Activated CD8-positive, alpha-beta memory T cell treated with anti-CD3 and anti-CD28 coated beads, Interleukin-2, amount 50 U/mL, for 24 hours (primary cell): ENCODE measurements around the gene NUP107.
"Not testable (repeated sequence)": the region's sequence is repeated elsewhere in the genome, so short reads cannot be mapped to it uniquely, and the experiment has no call there.

Experiments used
- DNase-seq: peaks from one replicate; pipeline ENCODE4 v3.0.0-alpha.2; 2020; ENCODE audit errors: extremely low read depth

The NUP107 gene

DNA sequence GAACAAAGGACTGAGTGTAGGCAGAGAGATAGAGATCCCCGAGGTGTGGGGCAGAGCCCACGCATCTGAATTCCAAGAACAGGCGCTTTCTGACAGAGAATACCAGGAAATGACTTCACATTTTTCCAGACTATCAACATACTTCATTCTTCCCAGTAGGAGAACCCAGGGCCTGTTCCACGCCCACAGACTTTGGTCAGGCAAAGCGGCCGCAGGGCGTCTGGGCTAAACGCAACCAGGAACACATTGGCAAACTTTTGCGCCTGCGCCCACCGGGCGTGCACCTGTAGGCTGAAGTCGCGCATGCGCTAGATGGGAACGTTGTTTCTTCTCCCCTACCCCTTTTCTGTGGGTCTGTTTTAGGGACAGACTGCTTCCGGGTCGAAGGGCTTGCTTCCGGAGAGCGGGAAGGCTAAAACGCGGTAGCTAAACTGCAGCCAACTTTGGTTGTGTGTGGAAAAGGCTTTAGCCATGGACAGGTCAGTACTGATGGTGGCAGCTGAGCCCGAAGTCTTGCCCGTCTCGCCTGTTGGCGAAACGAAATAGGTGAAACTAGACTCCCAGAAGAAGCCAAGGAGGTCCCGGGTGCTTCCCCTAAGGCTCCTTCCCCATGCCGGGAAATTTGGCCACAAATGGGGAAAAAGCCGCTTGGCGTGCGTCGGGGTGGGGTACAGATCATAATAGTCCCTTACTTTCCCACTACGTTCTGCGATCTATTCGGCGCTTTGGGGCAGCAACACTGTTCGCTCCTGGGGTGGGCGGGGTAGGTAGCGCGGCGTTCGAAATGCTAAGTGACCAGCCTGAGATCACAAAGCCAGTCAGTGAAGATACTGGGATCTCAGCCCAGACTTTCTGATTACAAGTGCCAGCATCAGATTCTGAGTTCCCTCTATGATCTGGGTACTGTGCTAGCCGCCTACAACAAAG, at the start of gene NUP107:
Gene NUP107, plus strand, starts transcription at position 384 of the 927 bp plus-strand sequence. Its CDS starts 88 bp downstream, at position 472.
- peak; percentile 96 for DNase-seq

DNA sequence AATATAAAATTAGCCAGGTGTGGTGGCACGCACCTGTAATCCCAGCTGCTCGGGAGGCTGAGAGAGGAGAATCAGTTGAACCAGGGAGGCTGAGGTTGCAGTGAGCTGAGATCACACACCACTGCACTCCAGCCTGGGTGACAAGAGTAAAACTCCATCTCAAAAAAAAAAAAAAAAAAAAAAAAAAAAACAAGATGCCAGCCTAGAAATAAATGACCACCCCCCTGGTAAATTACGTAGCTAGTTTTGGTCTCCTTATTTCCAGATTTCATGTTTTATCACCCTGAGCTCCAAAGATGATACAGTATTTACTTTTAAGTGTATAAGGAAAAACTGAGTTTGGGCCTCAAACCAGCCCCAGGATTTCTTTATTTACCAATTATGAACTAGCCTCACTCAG, 49.3 kb upstream of the NUP107 start:
- DNase-seq = not testable (repeated sequence)

DNA sequence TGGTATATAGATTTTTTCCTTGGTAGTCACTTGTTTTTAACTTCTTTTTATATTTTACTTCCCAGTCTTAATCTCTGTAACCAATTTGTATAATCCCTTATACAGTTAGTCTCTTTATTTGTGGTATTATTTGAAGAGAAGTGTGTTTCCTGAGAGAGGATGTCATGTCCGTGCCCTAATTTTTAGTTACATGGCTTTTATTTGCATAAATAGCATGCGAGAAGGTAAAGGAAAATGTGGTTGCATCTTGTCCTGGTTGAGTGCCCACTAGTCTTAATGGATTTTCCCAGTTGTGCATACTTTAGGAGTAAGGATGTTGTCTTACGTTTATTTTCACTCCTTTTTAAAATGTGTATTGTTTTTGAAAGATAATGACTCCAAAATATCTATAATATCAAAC, 48.6 kb upstream of the NUP107 start:
- DNase-seq = no peak

DNA sequence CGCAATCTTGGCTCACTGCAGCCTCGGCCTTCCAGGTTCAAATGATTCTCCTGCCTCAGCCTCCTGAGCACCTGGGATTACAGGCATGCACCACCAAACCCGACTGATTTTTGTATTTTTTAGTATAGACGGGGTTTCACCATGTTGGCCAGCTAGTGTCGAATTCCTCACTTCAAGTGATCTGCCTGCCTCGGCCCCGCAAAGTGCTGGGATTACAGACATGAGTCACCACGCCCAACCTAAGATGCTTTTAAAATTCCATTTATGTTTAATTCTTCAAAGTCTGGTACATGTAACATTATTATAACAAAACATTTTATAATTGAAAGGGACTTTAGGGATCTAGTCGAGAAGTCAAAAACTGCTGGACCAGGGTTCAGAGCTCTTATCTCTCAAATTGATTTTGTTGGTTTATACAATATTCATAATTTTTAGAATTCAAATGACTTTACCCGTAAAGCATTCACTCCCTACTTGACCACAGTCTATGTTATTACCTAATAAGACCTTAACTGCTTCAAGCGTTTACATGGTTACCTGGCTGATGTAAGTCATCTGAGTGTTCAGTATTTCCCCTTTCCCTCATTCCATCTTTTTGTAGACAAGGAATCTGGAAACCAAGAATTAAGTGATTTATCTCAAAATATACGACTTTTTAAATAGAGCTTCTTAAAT, 47.9 kb upstream of the NUP107 start:
- no peak for DNase-seq

DNA sequence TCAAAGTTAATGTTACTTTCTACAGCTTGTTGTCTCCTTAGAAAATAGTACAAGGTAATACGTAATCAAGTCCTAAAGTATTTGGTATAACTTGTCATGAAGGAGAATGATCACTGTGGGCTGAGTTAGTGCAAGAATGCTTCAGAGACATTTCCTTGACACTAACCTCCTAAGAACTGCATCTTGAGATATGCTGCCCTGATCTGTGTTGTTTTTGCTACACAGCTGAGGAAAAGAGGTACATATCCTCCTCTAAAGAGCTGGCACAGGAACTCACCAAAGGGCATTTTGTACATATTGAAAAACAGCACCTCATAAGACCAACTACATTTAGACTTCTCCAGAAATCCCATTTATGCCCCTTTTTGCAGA, 47.4 kb upstream of the NUP107 start:
- no peak for DNase-seq

DNA sequence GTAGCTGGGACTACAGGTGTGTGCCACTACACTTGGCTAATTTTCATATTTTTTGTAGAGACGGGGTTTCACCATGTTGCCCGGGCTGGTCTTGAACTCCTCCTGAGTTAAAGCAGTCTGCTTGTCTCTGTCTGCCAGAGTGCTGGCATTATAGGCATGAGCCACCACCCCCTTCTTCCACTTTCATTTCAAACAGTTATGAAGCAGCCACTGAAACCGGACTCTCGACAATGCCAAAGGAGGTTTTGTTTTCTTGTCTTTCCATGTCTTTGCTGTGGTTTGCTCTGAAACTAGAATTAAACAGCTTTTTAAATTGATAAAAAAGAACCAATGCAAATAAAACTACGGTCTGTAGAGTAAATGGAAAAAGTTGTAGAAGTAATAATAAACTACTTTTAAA, 45.6 kb upstream of the NUP107 start:
- no peak for DNase-seq

DNA sequence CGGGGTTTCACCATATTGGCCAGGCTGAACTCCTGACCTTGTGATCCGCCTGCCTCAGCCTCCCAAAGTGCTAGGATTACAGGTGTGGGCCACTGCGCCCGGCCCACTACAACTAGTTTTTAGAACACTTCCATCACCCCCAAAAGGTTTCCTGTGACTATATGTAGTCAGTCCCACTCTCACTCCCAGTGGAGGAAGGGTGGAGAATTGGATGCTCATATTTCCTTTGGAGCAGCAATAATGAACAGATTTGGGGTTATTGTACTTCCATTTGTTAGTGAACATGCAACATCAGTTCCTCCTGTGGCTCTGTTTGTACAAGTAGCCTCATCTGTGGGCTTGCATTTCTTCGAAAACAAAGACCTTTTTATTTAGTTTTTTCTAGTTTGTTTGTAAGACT, 40.3 kb upstream of the NUP107 start:
- no peak for DNase-seq

DNA sequence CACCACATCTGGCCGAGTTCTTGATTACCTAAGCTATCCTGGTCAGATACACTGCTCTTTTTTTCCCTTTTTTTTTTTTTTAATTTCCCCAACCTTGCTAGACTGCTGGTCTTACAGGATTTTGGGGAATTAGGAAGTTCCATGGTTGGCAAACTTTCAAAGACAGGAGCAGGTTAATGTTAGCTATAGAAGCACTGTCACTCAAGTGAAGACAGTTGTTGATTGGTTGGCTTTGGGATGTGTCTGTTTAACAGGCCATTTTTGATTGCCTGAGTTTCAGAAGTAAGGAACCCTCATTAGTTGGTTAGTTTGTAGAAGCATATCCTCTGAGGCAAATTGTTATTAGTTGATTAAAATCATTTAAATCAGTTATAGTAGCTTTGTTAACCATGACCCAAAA, 39.3 kb upstream of the NUP107 start:
- DNase-seq = no peak

DNA sequence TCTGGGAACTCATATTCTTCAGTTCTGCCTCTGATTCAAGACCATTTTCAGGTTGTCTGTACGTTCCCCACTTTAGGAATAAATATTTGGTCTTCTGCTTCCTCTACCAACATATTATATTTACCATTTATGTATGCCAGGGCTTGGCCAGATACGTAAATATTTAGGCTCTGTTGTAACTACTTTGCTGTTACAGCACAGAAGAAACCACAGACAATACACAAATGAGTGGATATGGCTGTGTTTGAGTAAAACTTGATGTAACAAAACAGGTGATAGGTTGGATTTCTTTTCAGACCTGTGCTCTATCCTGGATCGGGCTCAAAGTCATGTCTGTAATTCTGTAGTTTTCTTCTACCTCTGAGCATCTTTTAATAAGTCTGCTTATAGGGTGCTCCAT, 38.6 kb upstream of the NUP107 start:
- DNase-seq = no peak

DNA sequence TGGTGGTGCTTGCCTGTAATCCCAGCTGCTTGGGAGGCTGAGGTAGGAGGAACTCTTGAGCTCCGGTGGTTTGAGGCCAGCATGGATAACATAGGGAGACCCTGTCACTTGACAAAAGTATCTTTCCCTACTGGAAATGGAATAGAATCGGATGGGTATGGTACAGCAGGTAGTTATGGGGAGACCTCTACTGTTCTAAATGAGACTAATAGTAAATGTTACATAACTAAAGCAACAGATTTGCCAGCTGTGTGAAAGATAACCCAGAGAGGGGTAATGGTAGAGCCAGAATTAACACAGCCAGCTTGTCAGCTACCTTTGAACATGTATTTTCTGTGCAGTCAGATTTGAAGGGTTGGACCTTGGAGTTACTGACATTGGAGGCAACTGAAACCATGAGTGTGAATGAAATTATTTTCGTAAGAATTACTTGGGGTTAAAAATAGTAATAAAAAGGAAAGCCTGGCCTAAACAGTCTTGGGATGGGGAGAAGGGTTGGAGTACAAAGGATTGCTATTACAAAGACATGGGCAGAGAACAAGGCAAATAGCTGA, 21.7 kb upstream of the NUP107 start:
- DNase-seq = no peak

DNA sequence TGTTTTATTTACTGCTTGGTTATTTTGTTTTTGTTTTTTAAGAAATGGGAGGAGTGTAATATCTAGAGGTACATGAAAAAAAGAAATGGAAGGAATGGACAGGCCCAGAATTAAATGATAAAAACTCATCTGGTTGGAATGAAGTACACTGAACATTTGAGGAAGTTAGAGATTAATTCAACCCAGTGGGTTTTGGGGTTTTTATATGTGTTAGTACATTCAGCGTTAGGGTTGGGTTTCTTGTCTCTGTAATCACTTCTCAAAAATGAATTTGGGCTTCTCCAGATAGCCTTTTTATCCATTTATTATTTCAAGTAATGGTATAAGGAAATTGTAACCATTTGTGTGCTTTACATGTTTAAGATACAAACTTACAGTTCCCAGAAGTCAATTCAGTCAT, 19.5 kb upstream of the NUP107 start:
- DNase-seq = no peak

DNA sequence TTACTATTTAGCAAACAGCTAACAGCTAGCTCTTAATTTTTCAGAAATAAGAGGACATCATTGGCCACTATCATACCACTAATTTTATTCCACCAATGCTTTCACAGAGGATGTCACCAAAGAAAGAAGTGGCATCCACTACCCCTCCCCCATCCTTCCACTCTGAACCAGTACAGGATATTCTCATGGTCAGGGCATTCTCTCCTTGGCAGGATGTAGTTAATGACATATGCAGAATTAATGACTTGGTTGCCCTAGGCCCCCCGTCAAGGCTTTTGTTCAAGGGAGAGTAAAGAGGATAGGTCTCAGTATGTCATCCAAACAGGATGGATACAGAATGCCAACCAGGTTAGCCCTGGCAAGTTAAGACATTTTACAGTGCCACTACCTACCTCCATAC, 18.9 kb upstream of the NUP107 start:
- no peak for DNase-seq

DNA sequence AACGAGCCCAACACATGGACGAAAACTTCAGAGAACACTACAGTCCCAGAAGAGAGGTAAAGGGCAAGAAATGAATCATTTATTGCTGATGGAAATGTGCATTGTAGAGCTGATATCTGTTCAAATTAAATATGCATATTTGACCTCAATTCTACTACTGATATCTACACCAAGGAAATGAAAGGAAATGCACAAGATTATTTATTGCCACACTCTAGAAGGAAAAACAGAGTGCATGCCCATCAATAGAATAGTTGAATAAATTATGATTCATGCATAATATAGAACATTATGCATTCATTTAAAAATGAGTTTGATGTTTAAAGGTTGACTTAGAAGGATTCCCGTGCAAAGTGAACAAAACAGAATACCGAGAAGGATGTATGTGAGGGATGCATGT, 15.6 kb upstream of the NUP107 start:
- DNase-seq = no peak

DNA sequence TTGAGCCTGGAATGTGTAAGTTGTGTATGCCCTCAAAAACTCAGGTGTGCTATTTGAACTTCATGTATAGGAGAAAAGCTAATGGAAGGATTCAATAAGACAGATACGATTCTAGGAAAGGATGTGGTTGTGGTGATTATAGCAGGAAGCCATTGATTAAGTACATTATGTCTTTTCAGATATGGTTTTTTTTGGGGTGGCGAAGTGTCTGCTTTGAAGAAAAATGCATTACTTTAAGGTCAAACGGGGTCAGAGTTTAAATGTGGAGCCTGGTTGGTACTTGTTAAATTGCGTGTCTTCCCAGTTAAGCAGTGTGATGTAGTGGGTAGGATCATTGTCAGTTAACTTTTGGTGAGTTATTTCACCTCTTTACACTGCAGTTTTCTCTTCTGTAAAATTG, 13.0 kb upstream of the NUP107 start:
- no peak for DNase-seq

DNA sequence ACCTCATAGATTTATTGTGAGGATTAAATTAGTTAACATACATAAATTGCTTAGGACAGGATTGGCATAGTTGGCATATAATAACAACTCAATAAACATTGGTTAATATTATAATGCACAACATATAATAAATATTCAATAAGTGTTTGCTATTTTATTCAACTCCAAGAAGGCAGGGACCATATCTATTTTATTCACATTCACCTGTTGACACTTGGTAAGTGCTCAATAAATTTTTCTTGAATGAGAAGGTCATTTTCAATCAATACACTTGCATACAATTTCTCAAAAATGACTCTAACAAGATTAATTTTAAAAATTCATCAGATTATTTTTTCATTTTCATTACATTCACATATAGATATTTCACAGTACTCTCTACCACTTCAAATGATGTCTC, 12.4 kb upstream of the NUP107 start:
- no peak for DNase-seq

DNA sequence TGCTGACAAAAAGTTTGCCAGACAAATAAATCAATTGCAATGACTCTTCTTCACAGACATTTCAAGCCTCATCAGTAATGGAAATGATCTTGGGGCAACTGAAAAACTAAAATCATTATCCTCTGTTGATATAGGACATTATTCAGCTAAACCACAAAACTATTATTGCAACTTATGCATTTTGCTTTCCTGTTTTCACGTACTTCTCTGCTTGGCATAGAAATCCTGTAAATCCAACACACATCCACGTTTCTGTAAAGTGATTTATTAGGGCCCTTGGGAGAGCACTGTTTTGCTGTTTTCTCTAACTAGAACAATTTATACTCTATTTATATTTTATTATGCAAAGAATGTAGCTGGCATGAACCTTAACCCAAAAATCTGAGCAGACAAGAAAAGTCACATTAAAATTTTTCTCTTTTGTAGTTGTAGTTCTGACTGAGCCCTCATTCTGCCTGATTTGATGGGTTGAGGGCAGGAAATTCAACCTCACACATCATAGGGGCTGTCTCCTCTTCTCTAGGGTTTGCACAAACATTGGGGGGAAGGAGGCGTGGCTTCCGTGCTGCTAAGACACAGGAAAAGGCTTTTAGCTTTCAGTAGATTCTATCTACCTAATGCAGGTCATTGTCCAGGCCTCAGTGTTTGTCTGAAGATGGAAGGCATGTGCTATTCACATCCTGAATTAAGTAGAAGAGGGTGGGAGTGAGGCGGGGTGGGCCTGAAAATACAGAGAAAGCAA, 11.5 kb upstream of the NUP107 start:
- peak; percentile 4 for DNase-seq

DNA sequence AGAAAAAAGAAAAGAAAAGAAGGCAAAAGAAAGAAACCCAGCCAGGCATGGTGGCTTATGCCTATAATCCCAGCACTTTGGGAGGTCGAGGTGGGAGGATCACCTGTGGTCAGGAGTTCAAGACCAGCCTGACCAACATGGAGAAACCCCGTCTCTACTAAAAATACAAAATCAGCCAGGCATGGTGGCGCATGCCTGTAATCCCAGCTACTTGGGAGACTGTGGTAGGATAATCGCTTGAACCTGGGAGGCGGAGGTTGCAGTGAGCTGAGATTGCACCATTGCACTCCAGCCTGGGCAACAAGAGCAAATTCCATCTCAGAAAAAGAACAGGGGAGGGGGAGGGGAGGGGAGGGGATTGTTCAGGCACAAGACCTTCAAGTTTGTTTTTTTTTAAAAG, 9.9 kb upstream of the NUP107 start:
- DNase-seq = not testable (repeated sequence)

DNA sequence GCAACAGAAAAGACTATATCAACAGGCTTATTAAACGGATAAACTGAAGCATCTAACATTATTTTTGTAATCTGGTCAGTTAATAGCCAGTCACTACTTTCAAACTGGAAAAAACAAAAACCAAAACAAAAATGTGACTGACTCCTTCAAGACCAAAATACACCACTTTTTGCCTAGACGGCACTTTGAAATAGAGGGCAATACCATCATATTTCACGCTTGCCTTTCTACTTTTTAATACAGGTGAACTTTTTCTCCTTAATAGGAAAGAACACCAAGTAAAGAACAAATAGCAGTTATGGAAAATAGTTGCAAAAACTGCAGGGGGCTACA, 550 bp upstream of the NUP107 start:
- DNase-seq = no peak

DNA sequence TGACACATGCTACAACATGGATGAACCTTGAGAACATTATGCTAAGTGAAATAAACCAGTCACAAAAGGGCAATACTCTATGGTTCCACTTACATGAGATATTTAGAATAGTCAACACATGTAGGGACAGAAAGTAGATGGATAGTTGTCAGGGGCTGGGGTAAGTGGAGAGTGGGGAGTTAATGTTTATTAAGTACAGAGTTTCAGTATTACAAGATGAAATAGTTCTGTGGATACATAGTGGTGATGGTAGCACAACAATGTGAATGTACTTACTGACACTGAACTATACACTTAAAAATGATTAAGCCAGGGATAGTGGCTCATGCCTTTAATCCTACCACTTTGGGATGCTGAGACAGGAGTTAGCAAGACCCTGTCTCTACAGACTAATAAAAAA, 8.7 kb downstream of the NUP107 start:
- no peak for DNase-seq

DNA sequence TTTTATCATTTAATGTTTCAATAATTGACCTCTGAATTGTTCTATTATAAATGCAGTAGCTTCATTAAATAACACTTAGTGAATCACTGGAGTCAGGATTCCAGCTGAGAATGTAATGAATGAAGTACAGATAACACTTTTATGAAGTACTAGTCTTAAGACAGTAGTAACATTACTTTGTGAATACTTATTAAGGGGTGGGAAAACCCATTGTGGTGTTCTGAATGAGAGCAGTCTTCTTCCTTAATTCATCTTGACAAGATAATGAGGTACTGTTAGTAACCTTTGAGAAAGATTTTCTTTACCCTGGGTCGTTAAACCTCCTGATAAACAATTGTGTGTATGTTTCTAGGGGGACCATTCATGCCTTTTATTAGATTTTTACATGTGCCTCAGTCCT, 12.7 kb downstream of the NUP107 start:
- DNase-seq = no peak

DNA sequence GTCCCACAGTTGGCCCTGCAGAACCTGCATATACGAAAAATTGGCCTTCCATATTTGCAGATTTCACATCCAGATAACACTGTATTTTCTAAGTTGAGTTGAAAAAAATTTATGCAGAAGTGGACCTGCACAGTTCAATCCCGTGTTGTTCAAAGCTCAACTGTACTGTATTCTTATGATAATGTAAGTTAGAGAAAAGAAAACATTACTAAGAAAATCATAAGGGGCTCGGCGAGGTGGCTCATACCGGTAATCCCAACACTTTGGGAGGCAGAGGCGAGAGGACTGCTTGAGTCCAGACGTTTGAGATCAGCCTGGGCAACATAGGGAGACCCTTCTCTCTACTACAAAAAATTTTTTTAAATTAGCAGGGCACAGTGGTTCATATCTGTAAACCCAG, 41.0 kb downstream of the NUP107 start:
- no peak for DNase-seq

DNA sequence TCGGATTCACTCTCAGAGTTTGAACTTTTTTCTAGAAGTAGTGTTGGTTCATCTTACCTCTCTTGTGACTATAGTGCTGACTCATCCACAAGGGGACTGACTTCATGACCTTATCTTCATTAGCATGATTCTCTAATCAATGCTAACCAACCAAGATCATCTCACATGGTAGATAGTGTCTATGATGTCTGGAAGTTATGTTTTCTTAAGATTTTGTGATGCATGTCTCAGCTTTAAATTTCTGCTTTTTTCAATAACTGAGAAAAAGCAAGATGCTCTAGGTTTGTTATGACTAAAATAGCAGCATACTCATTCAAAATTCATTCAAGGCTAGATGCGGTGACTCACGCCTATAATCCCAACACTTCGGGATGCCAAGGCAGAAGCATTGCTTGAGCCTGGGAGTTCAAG, 46.9 kb downstream of the NUP107 start:
- no peak for DNase-seq
